ENCODE measurements around the gene STRN4.

DNA sequence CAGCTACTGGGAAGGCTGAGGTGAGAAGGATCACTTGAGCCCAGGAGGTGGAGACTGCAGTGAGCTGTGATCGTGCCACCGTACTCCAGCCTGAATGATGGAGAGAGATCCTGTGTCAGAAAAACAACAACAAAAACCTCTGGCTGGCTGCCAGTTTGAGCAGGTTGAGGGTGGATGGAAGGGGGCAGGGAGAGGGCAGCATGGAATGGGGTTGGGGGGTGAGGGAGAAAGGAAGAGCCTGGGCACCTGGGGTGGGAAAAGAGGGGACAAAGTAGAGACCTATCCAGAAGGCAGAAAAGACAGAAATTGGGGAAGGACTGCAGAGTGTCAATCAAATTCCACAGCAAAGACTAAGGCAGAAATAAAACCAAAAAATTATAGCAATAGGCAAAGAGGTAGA, 37.4 kb upstream of the STRN4 start:
- TF ChIP-seq, protein P1, sequence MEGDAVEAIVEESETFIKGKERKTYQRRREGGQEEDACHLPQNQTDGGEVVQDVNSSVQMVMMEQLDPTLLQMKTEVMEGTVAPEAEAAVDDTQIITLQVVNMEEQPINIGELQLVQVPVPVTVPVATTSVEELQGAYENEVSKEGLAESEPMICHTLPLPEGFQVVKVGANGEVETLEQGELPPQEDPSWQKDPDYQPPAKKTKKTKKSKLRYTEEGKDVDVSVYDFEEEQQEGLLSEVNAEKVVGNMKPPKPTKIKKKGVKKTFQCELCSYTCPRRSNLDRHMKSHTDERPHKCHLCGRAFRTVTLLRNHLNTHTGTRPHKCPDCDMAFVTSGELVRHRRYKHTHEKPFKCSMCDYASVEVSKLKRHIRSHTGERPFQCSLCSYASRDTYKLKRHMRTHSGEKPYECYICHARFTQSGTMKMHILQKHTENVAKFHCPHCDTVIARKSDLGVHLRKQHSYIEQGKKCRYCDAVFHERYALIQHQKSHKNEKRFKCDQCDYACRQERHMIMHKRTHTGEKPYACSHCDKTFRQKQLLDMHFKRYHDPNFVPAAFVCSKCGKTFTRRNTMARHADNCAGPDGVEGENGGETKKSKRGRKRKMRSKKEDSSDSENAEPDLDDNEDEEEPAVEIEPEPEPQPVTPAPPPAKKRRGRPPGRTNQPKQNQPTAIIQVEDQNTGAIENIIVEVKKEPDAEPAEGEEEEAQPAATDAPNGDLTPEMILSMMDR (conservative IDR thresholded peaks at IDR 0.05 in 1 of 2, IDR thresholded peaks at IDR 0.05 in 1 of 2; ENCODE audit: low read depth in 1 of 2, low read length in 2 of 2) = no peak
- TF ChIP-seq EZH2 (IDR thresholded peaks at IDR 0.05; ENCODE audit: low read length, missing control alignments) = no peak

Data from fibroblast of lung (primary cell).